ENCODE measurements around the gene RANBP3L. TPM values are rescaled to one million over a fixed set of nuclear protein-coding genes. Genes with fewer than 3 reads are reported as not detected.
A peak's percentile ranks its signal among the peaks of the same experiment; 100 is the strongest.
"Not testable (repeated sequence)": the region's sequence is repeated elsewhere in the genome, so short reads cannot be mapped to it uniquely, and the experiment has no call there.

The RANBP3L gene
- total RNA-seq, 1 donor from 2014 or later = not detected

DNA sequence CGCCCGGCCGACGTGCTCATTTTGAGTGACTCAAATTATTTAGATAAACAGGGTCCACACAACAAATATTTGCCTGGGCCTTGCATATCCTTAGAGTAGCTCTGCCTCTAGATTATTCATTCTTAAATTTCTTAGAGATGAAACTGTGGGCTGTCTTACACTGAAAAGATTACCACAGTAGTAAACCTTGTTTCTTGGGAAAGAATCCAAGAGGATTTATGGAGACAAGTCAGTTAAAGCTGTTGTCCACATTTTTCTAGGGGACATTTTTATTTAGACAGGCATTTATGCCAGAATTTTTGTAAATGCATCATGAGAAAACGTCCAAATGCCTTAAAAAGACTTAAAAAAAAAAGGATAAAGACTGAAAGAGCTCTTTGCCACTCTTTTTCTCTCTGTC, 32.6 kb upstream of the RANBP3L start:
- TF ChIP-seq, protein P1, sequence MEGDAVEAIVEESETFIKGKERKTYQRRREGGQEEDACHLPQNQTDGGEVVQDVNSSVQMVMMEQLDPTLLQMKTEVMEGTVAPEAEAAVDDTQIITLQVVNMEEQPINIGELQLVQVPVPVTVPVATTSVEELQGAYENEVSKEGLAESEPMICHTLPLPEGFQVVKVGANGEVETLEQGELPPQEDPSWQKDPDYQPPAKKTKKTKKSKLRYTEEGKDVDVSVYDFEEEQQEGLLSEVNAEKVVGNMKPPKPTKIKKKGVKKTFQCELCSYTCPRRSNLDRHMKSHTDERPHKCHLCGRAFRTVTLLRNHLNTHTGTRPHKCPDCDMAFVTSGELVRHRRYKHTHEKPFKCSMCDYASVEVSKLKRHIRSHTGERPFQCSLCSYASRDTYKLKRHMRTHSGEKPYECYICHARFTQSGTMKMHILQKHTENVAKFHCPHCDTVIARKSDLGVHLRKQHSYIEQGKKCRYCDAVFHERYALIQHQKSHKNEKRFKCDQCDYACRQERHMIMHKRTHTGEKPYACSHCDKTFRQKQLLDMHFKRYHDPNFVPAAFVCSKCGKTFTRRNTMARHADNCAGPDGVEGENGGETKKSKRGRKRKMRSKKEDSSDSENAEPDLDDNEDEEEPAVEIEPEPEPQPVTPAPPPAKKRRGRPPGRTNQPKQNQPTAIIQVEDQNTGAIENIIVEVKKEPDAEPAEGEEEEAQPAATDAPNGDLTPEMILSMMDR (IDR thresholded peaks at IDR 0.05; ENCODE audit: insufficient read depth, low read length, severe bottlenecking) = no peak
- H3K4me3 ChIP-seq (ENCODE audit: low read depth, low read length) = no peak overlapping the region
- no peak for DNase-seq (ENCODE audit: low read depth)
- no peak for FAIRE-seq
- H3K36me3 ChIP-seq (ENCODE audit: control insufficient read depth, insufficient read depth, low read length) = no peaks in the 10 kb centered on the region
- no peaks in the 10 kb centered on the region for H3K27me3 ChIP-seq (ENCODE audit: control insufficient read depth, insufficient read depth, low read length)

GRCh38 chr5:36332720-36333119, 31.0 kb upstream of the RANBP3L start:
- H3K4me3 ChIP-seq (ENCODE audit: low read depth, low read length); DNase-seq (ENCODE audit: low read depth); H3K36me3 ChIP-seq (ENCODE audit: control insufficient read depth, insufficient read depth, low read length); H3K27me3 ChIP-seq (ENCODE audit: control insufficient read depth, insufficient read depth, low read length); FAIRE-seq: not testable (repeated sequence)

DNA sequence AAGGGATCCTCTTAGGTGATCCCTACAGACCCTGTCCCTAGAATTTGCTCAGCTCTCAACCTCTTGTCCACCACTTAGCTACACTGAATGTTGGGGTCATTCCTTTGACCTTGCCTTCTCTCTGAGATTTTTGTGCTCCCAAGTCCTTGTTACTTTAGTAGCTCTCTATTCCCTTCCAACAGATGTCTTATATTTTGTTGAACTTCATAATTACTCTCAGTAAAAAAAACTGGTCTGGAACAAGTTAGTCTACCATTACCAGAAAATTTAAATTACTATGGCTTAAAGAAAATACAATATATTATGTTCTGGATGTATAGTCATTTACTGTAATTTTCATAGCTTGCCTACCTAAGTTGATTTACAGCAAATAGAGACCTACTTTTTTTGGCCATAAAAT, 23.5 kb upstream of the RANBP3L start:
- Histone ChIP-seq H3K27me3 (ENCODE audit: control insufficient read depth, insufficient read depth, low read length) (no peaks in the 10 kb centered on the region), H3K4me3 (ENCODE audit: low read depth, low read length) (no peak overlapping the region), H3K36me3 (ENCODE audit: control insufficient read depth, insufficient read depth, low read length) (no peaks in the 10 kb centered on the region)
- TF ChIP-seq, protein P1 (IDR thresholded peaks at IDR 0.05; ENCODE audit: insufficient read depth, low read length, severe bottlenecking) = no peak
- no peak for DNase-seq (ENCODE audit: low read depth)
- no peak for FAIRE-seq

GRCh38 chr5:36323926-36324781, 22.5 kb upstream of the RANBP3L start:
- FAIRE-seq (peak; percentile 70), DNase-seq (ENCODE audit: low read depth) (no peak)
- H3K4me3 ChIP-seq (ENCODE audit: low read depth, low read length) = no peak overlapping the region
- no peaks in the 10 kb centered on the region for H3K27me3 ChIP-seq (ENCODE audit: control insufficient read depth, insufficient read depth, low read length)
- TF ChIP-seq, protein P1 (IDR thresholded peaks at IDR 0.05; ENCODE audit: insufficient read depth, low read length, severe bottlenecking) = no peak
- no peaks in the 10 kb centered on the region for H3K36me3 ChIP-seq (ENCODE audit: control insufficient read depth, insufficient read depth, low read length)

DNA sequence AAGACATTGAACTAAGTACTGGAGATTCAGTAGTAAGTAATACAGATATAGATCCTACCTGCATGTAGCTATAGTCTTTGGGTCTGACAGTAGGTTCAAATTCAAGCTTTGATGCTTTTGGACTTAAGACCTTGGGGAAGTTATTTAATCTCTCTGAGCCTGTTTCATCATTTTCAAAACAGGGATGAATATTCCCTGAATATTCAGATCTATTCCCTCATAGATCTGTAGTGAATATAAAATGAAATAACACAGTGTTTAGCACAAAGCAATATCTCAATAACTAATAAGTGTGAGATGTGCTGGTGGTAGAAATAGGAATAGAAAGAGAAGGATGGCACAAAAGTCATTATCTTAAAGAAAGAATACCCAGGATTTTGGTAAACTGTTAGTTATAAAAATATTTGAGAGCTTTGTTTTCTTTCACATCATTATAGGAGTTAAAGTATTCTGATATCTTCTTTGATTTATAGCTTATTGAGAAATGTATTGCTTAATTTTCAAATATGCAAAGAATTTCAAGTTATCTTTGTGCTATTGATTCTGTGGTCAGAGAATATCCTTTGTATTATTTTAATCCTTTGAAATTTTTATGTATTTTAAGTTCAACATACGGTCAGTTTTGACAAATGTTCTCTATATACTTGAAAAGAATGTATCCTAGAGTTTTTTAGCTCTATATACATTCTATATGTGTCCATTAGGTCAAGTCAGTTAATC, 11.4 kb upstream of the RANBP3L start:
- no peak overlapping the region for H3K4me3 ChIP-seq (ENCODE audit: low read depth, low read length)
- TF ChIP-seq, protein P1 (IDR thresholded peaks at IDR 0.05; ENCODE audit: insufficient read depth, low read length, severe bottlenecking) = no peak
- FAIRE-seq (no peak), DNase-seq (ENCODE audit: low read depth) (no peak)
- no peaks in the 10 kb centered on the region for H3K36me3 ChIP-seq (ENCODE audit: control insufficient read depth, insufficient read depth, low read length)
- H3K27me3 ChIP-seq (ENCODE audit: control insufficient read depth, insufficient read depth, low read length) = no peaks in the 10 kb centered on the region

GRCh38 chr5:36311956-36312355, 10.3 kb upstream of the RANBP3L start:
- no peak for FAIRE-seq
- TF ChIP-seq, protein P1 (IDR thresholded peaks at IDR 0.05; ENCODE audit: insufficient read depth, low read length, severe bottlenecking) = no peak
- peaks cover 2% of the 10 kb centered on the region for H3K27me3 ChIP-seq (ENCODE audit: control insufficient read depth, insufficient read depth, low read length)
- H3K36me3 ChIP-seq (ENCODE audit: control insufficient read depth, insufficient read depth, low read length) = no peaks in the 10 kb centered on the region
- H3K4me3 ChIP-seq (ENCODE audit: low read depth, low read length) = no peak overlapping the region
- DNase-seq (ENCODE audit: low read depth) = no peak

All from bronchial epithelial cell (primary cell).